Aorta (tissue), 5 donors: ENCODE results near the gene TMEM150C. TPM values are rescaled to one million over a fixed set of nuclear protein-coding genes. Genes with fewer than 3 reads are reported as not detected.
A peak's percentile ranks its signal among the peaks of the same experiment; 100 is the strongest.

Experiments used
- ATAC-seq: fragments of 200-7000 bp; cut with Tn5 transposase; one replicate; pipeline ENCODE4 v1.9.1; 2022; ENCODE audit warnings: moderate library complexity; ENCODE audit not compliant: low FRiP score
- DNase-seq, 2 donors: peaks; one replicate each; pipeline ENCODE4 v3.0.0-alpha.2; 2020
- H3K27ac ChIP-seq, 2 donors: one replicate each; pipeline ENCODE4 v1.5.1; 2013; ENCODE audit warnings: low read length in 2 of 2, mild to moderate bottlenecking in 2 of 2, moderate library complexity in 2 of 2, control low read depth in 1 of 2, inconsistent platforms in 1 of 2, low read depth in 1 of 2
- H3K27me3 ChIP-seq, 2 donors: one replicate each; pipeline ENCODE4 v1.6.1; 2013; ENCODE audit warnings: control low read depth in 1 of 2, low read length in 1 of 2, mild to moderate bottlenecking in 1 of 2, moderate library complexity in 1 of 2; ENCODE audit not compliant: insufficient read depth in 2 of 2, control insufficient read depth in 1 of 2
- H3K36me3 ChIP-seq, 2 donors: one replicate each; pipeline ENCODE4 v1.6.1; 2013; ENCODE audit warnings: control low read depth in 1 of 2, low read length in 1 of 2, mild to moderate bottlenecking in 1 of 2; ENCODE audit not compliant: insufficient read depth in 2 of 2, control insufficient read depth in 1 of 2
- H3K4me1 ChIP-seq, 2 donors: one replicate each; pipeline ENCODE4 v1.6.1; 2013; ENCODE audit warnings: low read length in 2 of 2, control low read depth in 1 of 2, mild to moderate bottlenecking in 1 of 2, moderate library complexity in 1 of 2; ENCODE audit not compliant: insufficient read depth in 2 of 2, control insufficient read depth in 1 of 2
- H3K4me3 ChIP-seq, 2 donors: one replicate each; pipeline ENCODE4 v1.5.1; 2013; ENCODE audit warnings: low read length in 2 of 2, control low read depth in 1 of 2, mild to moderate bottlenecking in 1 of 2
- H3K9me3 ChIP-seq: one replicate; pipeline ENCODE4 v1.6.1; 2013; ENCODE audit warnings: mild to moderate bottlenecking, low read length; ENCODE audit not compliant: control insufficient read depth
- WGBS, 2 donors: extraction: QIAGEN DNeasy Blood & Tissue Kit; methylation state at CpG; one replicate each; pipeline ENCODE4 v1.1.7; 2013; 5-methylcytosine and 5-hydroxymethylcytosine counted together
- intact Hi-C, 2 donors: fragments of 100-400 bp; cut with DNase I; formaldehyde crosslinking; loops; one replicate each; pipeline versions ENCODE4 v1.14.2 to v1.15.0; 2022
- polyA plus RNA-seq, 2 donors: library from polyadenylated mRNA; stranded (reverse); fragments of 200-250 nt; gene quantifications; one replicate each; pipeline ENCODE4 v1.2.3, GENCODE V29; 2013
- total RNA-seq, 2 donors: library from RNA; stranded (reverse); fragmentation: NEBNext Ultra II Directional; extraction: Animal tissue kit (Norgen Biotek cat#: 25700); gene quantifications; one replicate each; pipeline ENCODE4 v1.2.1, GENCODE V29; 2021
- donor health status: healthy with polysubstance abuse.
- donor health status: Bipolar disorder and iron deficiency.
- donor health status: DM: no; HTN: no; CAD: no.
- donor health status: DM: no; HTN: no; CAD: no.
- donor health status: DM: yes; HTN: yes; CAD: no.

The TMEM150C gene
- total and polyA plus RNA-seq, 4 donors: 0.05 to 6.5 (median 3.5) TPM; not detected in 1

- DNase-seq (no peak), ATAC-seq (no peak)
- H3K36me3 ChIP-seq: no peaks in the 10 kb centered on the region
- no peaks in the 10 kb centered on the region for H3K27me3 ChIP-seq
- no peak overlapping the region for H3K27ac ChIP-seq
- H3K4me3 ChIP-seq: no peak overlapping the region
- no peaks in the 10 kb centered on the region for H3K9me3 ChIP-seq
- intact Hi-C loops: no loop called here
- no peaks in the 10 kb centered on the region for H3K4me1 ChIP-seq
- 48 to 56% methylated on average over 2 of the region's 2 CpGs for WGBS, 2 donors
Observed at GRCh38 chr4:82517043-82517442, 44.7 kb downstream of the TMEM150C start.

GRCh38 chr4:82515705-82516104, 46.1 kb downstream of the TMEM150C start:
- intact Hi-C loops: no loop called here
- Histone ChIP-seq H3K4me1 (no peaks in the 10 kb centered on the region), H3K36me3 (no peaks in the 10 kb centered on the region), H3K27me3 (peaks cover 0 to 4% of the 10 kb centered on the region in 2 donors), H3K9me3 (no peaks in the 10 kb centered on the region), H3K27ac (no peak overlapping the region), H3K4me3 (no peak overlapping the region)
- WGBS, 2 donors: 9 to 22% methylated on average over 2 to 3 of the region's 3 CpGs
- no peak for DNase-seq
- ATAC-seq: peak; percentile 79

DNA sequence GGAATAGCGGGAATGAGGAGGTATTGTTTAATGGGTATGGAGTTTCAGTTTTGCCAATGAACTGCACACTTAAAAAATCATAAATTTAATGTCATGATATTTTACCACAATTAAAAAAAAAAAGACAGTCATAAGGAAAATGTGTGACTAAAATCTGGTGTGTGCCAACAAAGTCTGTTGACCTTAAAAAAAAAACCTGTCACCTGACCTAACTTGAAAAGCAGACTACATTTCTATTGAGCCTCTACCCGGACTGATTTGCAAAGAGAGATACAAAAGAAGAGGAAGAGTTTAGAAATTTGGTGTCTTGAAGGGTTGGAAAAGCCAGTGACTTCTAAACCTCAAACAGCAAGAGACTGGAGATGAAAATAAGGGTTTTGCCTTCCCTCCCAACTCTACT, 48.4 kb downstream of the TMEM150C start:
- Histone ChIP-seq H3K27ac (no peak overlapping the region), H3K9me3 (no peaks in the 10 kb centered on the region), H3K4me1 (no peaks in the 10 kb centered on the region), H3K4me3 (no peak overlapping the region), H3K27me3 (peaks cover 0 to 4% of the 10 kb centered on the region in 2 donors), H3K36me3 (no peaks in the 10 kb centered on the region)
- DNase-seq (no peak), ATAC-seq (no peak)
- intact Hi-C loops: no loop called here
- 74 to 79% methylated on average over 2 of the region's 2 CpGs for WGBS, 2 donors

GRCh38 chr4:82510216-82510615, 51.6 kb downstream of the TMEM150C start:
- Histone ChIP-seq H3K4me3 (no peak overlapping the region), H3K36me3 (no peaks in the 10 kb centered on the region), H3K9me3 (no peaks in the 10 kb centered on the region), H3K27ac (no peak overlapping the region), H3K4me1 (no peaks in the 10 kb centered on the region), H3K27me3 (peaks cover 0 to 4% of the 10 kb centered on the region in 2 donors)
- ATAC-seq: no peak
- 94 to 95% methylated on average over 3 of the region's 3 CpGs for WGBS, 2 donors
- intact Hi-C loops: no loop called here
- DNase-seq: no peak

DNA sequence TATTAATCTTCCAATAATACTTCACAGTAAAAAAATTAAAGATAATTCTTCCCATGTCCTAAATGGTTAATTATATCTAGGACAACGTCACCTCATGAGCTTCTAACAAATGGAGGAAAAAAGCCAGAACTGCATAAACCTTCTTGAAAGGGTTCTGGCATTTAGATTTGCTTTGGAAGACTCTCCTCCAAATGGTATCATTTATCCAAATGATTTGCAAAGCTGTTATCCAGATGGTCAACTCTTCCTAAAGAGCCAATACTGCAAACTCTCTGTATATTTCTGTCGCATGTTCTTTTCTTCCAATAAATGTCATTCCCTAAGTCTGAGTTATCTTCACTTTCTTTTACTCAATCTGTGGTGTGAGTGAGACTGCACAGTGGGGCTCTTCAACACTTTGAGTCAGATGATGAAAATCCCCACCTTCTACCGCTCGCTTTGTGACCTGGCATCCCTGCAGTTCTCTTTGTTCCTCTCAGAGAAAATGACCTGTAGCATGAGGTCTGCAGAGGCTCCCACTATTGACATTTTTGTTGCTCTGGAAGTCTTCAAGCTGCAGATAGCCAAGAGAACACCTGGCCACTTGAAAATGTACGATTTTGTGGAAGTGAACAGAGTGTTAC, 52.9 kb downstream of the TMEM150C start:
- Histone ChIP-seq H3K36me3 (no peaks in the 10 kb centered on the region), H3K9me3 (no peaks in the 10 kb centered on the region), H3K27ac (no peak overlapping the region), H3K27me3 (peaks cover 0 to 4% of the 10 kb centered on the region in 2 donors), H3K4me1 (no peaks in the 10 kb centered on the region), H3K4me3 (no peak overlapping the region)
- WGBS, 2 donors: 64 to 65% methylated on average over 5 of the region's 5 CpGs
- intact Hi-C loops: no loop called here
- no peak for DNase-seq
- no peak for ATAC-seq

DNA sequence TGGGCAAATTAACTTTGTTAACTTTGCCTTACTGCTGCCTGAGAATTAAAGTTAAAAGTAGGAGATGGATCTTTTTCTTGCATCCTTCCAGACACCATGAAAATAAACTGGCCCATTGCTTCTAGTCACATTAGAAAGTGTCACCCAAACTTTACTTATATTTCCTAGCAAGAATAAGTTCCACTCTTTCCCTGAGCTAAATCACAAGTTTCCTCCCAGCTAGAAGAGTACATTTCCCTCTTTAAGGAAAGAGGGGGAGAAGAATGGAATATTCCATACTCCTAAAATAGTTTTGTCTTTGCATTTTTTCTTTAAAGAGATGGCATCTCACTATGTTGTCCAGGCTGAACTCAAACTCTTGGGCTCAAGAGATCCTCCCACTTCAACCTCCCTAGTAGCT, 53.8 kb downstream of the TMEM150C start:
- H3K27ac ChIP-seq: no peak overlapping the region
- H3K4me3 ChIP-seq: no peak overlapping the region
- intact Hi-C loops: no loop called here
- no peaks in the 10 kb centered on the region for H3K36me3 ChIP-seq
- peaks cover 0 to 4% of the 10 kb centered on the region in 2 donors for H3K27me3 ChIP-seq
- no peaks in the 10 kb centered on the region for H3K9me3 ChIP-seq
- no peaks in the 10 kb centered on the region for H3K4me1 ChIP-seq
- no peak for DNase-seq
- ATAC-seq: no peak

DNA sequence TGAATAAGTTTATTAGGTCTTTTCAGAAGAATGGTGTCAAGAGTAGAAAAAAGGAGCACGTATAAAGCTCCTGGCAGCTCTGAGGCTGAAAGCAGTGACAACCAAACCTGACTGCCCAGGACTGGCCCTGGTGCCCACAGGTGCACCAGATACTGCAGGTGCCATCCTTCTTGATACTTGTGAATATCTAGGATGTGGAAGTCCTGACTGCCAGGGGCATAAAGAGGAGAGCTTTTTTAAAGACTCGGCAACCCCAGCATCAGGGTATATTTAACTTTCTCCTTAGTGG, 60.7 kb downstream of the TMEM150C start:
- Histone ChIP-seq H3K9me3 (no peaks in the 10 kb centered on the region), H3K4me1 (no peaks in the 10 kb centered on the region), H3K27ac (no peak overlapping the region), H3K27me3 (no peaks in the 10 kb centered on the region), H3K4me3 (no peak overlapping the region), H3K36me3 (no peaks in the 10 kb centered on the region)
- WGBS, 2 donors: 70 to 73% methylated on average over 2 of the region's 2 CpGs
- intact Hi-C loops: no loop called here
- no peak for ATAC-seq
- no peak for DNase-seq

DNA sequence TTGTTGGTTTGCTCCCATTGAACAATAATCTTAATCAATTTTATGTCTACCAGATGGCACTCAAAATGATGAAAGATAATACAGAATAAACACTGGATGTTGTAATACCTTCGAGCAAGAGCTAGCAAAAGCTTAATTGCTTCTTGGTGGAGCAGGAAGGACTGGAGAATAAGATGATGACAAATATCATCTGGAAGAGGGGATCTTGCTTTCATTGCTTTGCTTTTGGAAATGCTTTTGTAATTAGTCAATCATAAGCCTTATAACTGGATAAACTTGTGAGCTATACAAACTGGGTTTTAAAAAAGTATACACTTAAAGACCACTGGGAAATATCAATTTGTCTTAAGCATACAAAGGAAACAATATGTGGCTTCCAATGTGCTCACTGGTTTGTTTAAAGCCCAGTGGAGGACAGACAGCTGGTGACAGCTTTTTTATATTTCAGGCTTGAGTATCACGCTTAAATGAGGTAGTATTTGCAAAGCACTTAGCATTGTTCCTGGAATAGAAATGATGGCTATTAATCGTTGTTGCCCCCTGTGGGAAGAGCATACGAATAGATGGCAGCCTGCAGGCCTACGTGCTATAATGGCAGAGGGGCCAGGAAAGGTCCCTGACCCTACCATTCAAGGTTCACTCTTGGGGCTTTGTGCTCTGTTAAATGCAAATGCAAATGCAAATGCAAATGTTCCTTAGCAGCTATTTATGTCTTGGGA, 61.2 kb downstream of the TMEM150C start:
- DNase-seq (no peak), ATAC-seq (no peak)
- Histone ChIP-seq H3K36me3 (no peaks in the 10 kb centered on the region), H3K9me3 (no peaks in the 10 kb centered on the region), H3K4me3 (no peak overlapping the region), H3K27ac (no peak overlapping the region), H3K27me3 (no peaks in the 10 kb centered on the region), H3K4me1 (no peaks in the 10 kb centered on the region)
- intact Hi-C loops: no loop called here
- WGBS, 2 donors: 49 to 53% methylated on average over 5 of the region's 5 CpGs

DNA sequence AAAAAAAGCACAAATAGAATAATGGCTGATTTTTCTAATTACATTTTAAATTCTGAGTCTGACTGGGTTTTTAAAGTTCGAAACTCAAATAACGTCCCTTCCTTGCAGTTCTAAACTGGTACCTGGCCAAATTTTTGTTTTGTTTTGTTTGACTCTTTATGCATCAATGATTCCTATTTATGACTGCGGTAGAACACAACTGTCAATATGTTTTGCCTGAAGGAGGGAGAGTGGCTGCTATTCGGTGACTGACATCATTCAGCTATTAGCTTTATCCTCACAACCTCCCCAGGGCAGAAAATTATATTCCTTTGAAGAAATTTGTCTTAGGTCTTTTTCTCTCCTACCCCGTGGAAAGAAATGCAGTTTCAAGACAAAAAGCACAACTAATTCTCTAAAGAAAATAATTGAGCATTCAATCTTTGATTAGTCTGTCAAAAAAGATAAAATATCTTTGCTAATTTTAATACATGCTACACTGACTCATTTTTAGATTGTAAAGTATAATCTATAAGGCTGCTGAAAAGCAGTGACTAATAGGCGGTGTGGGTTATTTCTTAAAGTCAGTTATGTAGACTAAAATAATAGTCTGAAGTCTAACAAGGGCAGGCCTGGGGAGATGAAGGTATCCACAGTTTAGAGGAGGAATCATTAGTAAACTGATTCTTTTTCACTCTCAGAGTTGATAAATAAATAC, 61.9 kb downstream of the TMEM150C start:
- no peak overlapping the region for H3K4me3 ChIP-seq
- intact Hi-C loops: no loop called here
- ATAC-seq: no peak
- no peak for DNase-seq
- H3K9me3 ChIP-seq: no peaks in the 10 kb centered on the region
- no peaks in the 10 kb centered on the region for H3K27me3 ChIP-seq
- no peaks in the 10 kb centered on the region for H3K4me1 ChIP-seq
- no peak overlapping the region for H3K27ac ChIP-seq
- H3K36me3 ChIP-seq: no peaks in the 10 kb centered on the region
- 38 to 52% methylated on average over 6 of the region's 6 CpGs for WGBS, 2 donors
